GM12892 (cell line): Measurements from ENCODE around the gene KCNMA1.

Experiments
- POLR2A ChIP-seq: IDR thresholded peaks from 2 replicates; pipeline ENCODE4 v1.6.1; 2011; ENCODE audit warnings: low read depth, low read length, control low read depth
- TAF1 ChIP-seq: IDR thresholded peaks from 2 replicates; pipeline ENCODE4 v1.6.1; 2011; ENCODE audit warnings: low read depth, mild to moderate bottlenecking, control low read depth, low read length, borderline replicate concordance

- no peak for TF ChIP-seq POLR2A
- no peak for TF ChIP-seq TAF1
These were observed 349.9 kb downstream of the KCNMA1 start for GRCh38 chr10:77287647-77288120.
